Measurements from ENCODE around the gene STAMBP.

The STAMBP gene

DNA sequence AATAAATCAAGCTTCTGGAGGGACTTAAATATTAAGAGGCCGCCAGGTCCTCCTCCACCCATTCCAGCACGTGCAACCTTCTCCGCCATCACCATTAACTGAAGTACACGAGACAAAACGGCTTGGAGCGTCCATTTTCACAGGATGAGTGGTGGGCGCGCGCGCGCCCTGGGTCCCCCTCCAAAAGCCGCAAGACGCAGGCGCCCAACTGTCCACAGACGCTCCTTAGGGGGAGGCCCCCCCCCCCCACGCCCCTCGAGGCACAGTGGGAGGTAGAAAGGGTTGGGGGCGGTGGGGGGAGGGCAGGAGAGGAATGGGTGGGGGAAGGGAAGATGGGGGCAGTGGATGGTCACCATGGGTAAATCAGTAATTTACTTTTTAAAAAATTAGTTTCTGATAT, 10.5 kb upstream of the STAMBP start:
- TF ChIP-seq, protein P1, sequence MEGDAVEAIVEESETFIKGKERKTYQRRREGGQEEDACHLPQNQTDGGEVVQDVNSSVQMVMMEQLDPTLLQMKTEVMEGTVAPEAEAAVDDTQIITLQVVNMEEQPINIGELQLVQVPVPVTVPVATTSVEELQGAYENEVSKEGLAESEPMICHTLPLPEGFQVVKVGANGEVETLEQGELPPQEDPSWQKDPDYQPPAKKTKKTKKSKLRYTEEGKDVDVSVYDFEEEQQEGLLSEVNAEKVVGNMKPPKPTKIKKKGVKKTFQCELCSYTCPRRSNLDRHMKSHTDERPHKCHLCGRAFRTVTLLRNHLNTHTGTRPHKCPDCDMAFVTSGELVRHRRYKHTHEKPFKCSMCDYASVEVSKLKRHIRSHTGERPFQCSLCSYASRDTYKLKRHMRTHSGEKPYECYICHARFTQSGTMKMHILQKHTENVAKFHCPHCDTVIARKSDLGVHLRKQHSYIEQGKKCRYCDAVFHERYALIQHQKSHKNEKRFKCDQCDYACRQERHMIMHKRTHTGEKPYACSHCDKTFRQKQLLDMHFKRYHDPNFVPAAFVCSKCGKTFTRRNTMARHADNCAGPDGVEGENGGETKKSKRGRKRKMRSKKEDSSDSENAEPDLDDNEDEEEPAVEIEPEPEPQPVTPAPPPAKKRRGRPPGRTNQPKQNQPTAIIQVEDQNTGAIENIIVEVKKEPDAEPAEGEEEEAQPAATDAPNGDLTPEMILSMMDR (IDR thresholded peaks at IDR 0.05; ENCODE audit: borderline replicate concordance, control extremely low read depth, extremely low read depth, insufficient read depth, missing control alignments): no peak
- in situ Hi-C loops (cut with MboI; ENCODE audit: low sequenced_read_pairs, unreplicated experiment): no loop called here

DNA sequence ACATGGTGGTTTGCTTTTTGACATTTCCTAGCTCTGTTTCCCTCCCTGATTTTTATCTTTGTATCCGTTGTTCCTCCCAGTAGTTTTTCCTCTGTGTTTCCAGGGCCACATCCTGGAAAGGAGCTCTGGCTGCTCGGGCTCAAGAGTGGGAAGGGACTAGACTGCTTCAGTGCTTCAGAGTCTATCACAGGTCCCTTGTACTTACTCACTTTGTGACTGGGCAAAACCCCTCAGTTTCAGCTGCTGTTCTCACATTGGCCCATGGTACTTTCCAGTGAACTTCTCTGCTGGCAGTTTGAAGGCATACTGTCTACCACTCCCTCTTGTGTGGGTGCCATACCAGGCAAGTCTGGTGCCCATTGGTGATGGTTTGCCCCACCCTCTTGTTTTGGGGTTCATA, 7.5 kb upstream of the STAMBP start:
- in situ Hi-C loops (cut with MboI; ENCODE audit: low sequenced_read_pairs, unreplicated experiment): no loop called here
- DNase-seq (ENCODE audit: low spot score): peak; percentile 47
- TF ChIP-seq, protein P1 (IDR thresholded peaks at IDR 0.05; ENCODE audit: borderline replicate concordance, control extremely low read depth, extremely low read depth, insufficient read depth, missing control alignments): no peak

More for the DNA sequence above, 10.5 kb upstream of the STAMBP start:
- DNase-seq (ENCODE audit: low spot score): no peak

DNA sequence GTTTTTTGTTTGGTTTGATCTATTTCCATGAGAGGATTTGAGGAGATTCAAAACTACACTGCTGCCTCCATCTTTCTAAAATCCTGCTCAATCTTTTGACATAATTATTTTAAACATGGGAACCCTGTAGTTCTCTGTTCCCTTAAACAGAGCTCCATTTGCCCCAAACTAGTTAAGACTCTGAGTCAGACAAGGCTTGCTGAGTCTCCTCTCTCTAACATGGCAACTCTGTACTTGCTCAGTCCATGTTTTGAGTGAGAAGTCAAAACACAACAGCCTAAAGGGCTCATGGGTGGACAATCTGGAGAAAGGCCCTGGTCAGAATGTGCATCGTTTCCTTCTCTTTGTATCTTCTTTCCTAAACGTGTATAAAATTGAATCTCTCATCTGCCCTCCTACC, 7.1 kb upstream of the STAMBP start:
- in situ Hi-C loops (cut with MboI; ENCODE audit: low sequenced_read_pairs, unreplicated experiment): no loop called here
- TF ChIP-seq, protein P1 (IDR thresholded peaks at IDR 0.05; ENCODE audit: borderline replicate concordance, control extremely low read depth, extremely low read depth, insufficient read depth, missing control alignments): no peak
- DNase-seq (ENCODE audit: low spot score): no peak

DNA sequence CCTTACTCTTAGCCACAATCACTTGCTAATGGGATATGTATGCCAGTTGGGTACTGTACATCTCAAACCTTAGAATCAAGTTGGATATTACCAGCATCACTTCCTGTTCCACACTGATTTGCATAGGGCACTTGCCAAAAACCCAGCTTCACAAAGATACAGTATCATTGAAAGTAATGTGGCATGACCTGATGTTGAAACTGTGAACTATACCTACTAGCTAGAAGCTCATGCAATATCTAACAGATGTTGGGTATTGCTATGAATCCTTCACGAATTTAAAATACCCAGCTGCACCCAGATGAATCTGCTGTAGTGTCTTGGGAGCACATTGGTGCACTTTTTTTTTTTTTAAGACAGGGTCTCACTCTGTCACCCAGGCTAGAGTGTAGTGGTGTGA, 6.5 kb upstream of the STAMBP start:
- in situ Hi-C loops (cut with MboI; ENCODE audit: low sequenced_read_pairs, unreplicated experiment): no loop called here
- no peak for DNase-seq (ENCODE audit: low spot score)
- TF ChIP-seq, protein P1 (IDR thresholded peaks at IDR 0.05; ENCODE audit: borderline replicate concordance, control extremely low read depth, extremely low read depth, insufficient read depth, missing control alignments): no peak

DNA sequence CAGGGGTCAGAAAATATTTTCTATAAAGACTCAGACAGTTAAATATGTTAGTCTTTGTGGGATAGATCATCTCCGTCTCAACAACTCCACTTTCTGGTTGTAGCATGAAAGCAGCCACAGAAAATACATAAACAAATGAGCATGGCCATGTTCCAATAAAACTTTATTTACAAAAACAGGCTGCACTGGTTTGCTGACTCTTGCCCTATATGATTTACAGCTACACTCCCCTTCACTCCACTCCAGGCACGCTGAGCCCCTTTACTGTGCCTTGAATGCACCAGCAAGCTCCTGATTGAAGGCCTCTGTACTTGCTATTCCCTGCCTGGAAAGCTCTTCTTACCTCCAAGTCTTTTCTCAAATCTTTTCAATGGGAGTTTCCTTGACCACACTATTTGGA, 5.8 kb upstream of the STAMBP start:
- TF ChIP-seq, protein P1 (IDR thresholded peaks at IDR 0.05; ENCODE audit: borderline replicate concordance, control extremely low read depth, extremely low read depth, insufficient read depth, missing control alignments): no peak
- in situ Hi-C loops (cut with MboI; ENCODE audit: low sequenced_read_pairs, unreplicated experiment): no loop called here
- DNase-seq (ENCODE audit: low spot score): no peak

DNA sequence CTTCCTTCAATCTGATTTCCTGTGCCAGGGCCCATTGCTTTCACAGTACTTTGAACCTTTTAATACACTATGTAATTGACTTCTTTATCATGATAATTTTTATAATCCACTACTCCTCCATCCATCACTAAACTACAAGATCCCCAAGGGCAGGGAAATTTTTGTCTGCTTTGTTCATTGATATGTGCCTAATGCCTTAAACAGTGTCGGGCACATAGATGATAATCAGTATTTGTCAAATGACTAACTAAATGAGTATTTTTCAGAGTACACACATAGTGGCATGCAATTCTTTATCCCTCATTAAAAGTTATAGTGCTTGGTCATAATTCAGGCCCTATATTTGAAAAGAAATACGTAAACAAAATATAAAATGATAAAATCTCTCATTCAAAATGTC, 5.3 kb upstream of the STAMBP start:
- in situ Hi-C loops (cut with MboI; ENCODE audit: low sequenced_read_pairs, unreplicated experiment): no loop called here
- DNase-seq (ENCODE audit: low spot score): no peak
- TF ChIP-seq, protein P1 (IDR thresholded peaks at IDR 0.05; ENCODE audit: borderline replicate concordance, control extremely low read depth, extremely low read depth, insufficient read depth, missing control alignments): no peak
